SJCRH30 (cell line): ENCODE data around the gene POLN. TPM values are rescaled to one million over a fixed set of nuclear protein-coding genes. Genes with fewer than 3 reads are reported as not detected.

Experiments used
- DNase-seq, 2 experiments: peaks; one replicate each; pipeline ENCODE4 v3.0.0-alpha.2; 2015 to 2020
- H3K27ac ChIP-seq: fragments of 250-450 bp; sonication (Bioruptor Pico); 2 replicates; pipeline ENCODE4 v1.5.1; 2020; ENCODE audit warnings: mild to moderate bottlenecking, moderate library complexity
- H3K27me3 ChIP-seq: fragments of 250-450 bp; sonication (Bioruptor Pico); 2 replicates; pipeline ENCODE4 v1.5.1; 2020; ENCODE audit warnings: mild to moderate bottlenecking, moderate library complexity
- H3K36me3 ChIP-seq: fragments of 250-450 bp; sonication (Bioruptor Pico); 2 replicates; pipeline ENCODE4 v1.5.1; 2020; ENCODE audit warnings: mild to moderate bottlenecking, moderate library complexity
- H3K4me1 ChIP-seq: fragments of 250-450 bp; sonication (Bioruptor Pico); 2 replicates; pipeline ENCODE4 v1.5.1; 2020; ENCODE audit warnings: mild to moderate bottlenecking, moderate library complexity
- H3K4me3 ChIP-seq: fragments of 250-450 bp; sonication (Bioruptor Pico); 2 replicates; pipeline ENCODE4 v1.5.1; 2020; ENCODE audit warnings: mild to moderate bottlenecking, moderate library complexity
- H3K9me3 ChIP-seq: fragments of 250-450 bp; sonication (Bioruptor Pico); replicated peaks from 2 replicates; pipeline ENCODE4 v1.5.1; 2020; ENCODE audit warnings: mild to moderate bottlenecking, moderate library complexity
- total RNA-seq: library from RNA; depleted of rRNA; stranded (reverse); fragments of >200 nt; shearing (Covaris generic); gene quantifications from 2 replicates; pipeline ENCODE4 v1.2.3, GENCODE V29; 2014

Gene POLN
- total RNA-seq, 1 experiment from 2014 or later: 1.4 TPM

- Histone ChIP-seq H3K9me3 (no peaks in the 10 kb centered on the region), H3K27ac (no peak overlapping the region), H3K4me3 (no peak overlapping the region), H3K36me3 (no peaks in the 10 kb centered on the region), H3K27me3 (no peaks in the 10 kb centered on the region), H3K4me1 (no peaks in the 10 kb centered on the region)
- no peak for DNase-seq
These were observed 175.1 kb downstream of the POLN start for GRCh38 chr4:2066571-2067445.

- H3K9me3 ChIP-seq: no peaks in the 10 kb centered on the region
These were observed 175.8 kb downstream of the POLN start for GRCh38 chr4:2066011-2066551.

DNA sequence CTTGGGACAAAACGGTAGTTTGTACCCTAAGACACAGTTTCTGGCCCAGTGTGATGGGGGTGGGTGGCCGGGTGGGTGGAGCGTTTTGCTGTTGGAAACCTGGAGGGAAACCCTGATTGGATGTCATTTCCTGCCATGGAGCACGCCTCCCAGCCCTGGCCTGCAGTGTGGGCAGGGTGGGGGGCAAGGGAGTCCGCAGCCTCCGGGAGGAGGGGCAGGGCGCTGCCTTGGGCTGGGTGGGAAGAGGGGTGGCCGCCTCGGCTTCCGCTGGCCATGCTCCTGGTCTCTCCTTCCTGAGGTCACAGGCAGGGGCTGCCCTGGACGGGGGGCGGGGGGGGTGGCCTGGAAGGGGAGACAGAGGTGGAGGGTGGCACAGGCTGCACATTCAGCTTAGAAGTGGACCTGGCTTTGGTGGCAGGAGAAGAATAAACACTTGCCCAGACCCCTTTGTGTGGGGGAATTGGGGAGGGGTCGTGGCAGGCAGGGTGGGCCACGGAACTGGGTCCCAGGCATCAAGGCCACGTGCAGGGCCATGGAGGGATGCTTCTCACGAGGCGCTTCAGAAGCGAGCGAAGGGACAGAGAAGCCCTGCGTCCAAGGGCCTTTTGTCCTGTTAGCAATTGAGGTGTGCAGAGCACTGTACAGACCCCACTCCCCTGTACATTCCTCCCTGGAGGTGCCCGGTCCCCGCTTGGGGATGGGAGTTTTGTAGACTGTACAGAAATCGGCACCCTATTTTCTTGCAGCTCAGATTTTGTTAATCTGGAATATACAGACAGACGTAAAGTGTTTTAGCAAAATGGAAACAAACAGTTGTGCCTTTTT lies 176.6 kb downstream of the POLN start:
- Histone ChIP-seq H3K4me1 (no peaks in the 10 kb centered on the region), H3K4me3 (no peak overlapping the region), H3K27ac (no peak overlapping the region), H3K27me3 (no peaks in the 10 kb centered on the region), H3K36me3 (no peaks in the 10 kb centered on the region), H3K9me3 (no peaks in the 10 kb centered on the region)
- DNase-seq: no peak

More at GRCh38 chr4:2066011-2066551, 175.8 kb downstream of the POLN start:
- no peaks in the 10 kb centered on the region for H3K36me3 ChIP-seq
- H3K4me1 ChIP-seq: no peaks in the 10 kb centered on the region
- no peak overlapping the region for H3K27ac ChIP-seq
- no peak for DNase-seq
- H3K27me3 ChIP-seq: no peaks in the 10 kb centered on the region
- H3K4me3 ChIP-seq: no peak overlapping the region

DNA sequence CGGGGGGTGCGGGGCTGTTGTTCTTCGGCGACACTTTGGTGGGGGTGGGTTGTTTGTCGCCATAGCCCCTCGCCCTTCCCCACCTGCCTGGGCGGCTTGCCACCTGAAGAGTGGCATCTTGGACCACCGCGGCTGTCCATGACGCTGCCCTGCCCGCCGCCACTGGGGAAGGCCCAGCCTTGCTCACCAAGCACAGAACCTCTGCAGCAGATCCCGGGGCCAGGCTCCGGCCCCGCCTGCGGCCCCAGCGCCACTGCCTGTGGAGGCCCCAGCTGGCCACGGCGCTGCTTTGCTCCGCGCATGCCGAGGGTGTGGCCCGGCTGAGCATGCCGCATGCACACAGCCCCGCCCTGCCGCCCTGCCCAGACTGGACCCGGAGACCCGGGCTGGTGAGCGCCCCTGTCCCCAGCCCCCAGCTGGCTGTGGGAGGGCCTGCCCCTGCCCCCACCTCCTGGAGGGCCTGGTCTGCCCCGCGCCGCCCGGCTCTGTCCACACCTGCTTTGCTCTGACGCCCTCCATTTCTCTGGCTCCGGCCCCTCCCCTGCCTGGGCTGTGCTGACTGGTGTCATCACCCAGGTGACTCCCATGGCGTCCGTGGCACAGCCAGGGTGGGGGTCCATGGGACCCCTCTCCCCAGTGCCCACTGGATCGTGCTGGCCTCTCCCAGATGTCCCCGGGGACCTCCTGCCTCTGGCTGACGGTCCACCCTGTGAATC lies 177.5 kb downstream of the POLN start:
- Histone ChIP-seq H3K4me3 (no peak overlapping the region), H3K4me1 (no peaks in the 10 kb centered on the region), H3K9me3 (no peaks in the 10 kb centered on the region), H3K36me3 (no peaks in the 10 kb centered on the region), H3K27me3 (no peaks in the 10 kb centered on the region), H3K27ac (no peak overlapping the region)
- no peak for DNase-seq

DNA sequence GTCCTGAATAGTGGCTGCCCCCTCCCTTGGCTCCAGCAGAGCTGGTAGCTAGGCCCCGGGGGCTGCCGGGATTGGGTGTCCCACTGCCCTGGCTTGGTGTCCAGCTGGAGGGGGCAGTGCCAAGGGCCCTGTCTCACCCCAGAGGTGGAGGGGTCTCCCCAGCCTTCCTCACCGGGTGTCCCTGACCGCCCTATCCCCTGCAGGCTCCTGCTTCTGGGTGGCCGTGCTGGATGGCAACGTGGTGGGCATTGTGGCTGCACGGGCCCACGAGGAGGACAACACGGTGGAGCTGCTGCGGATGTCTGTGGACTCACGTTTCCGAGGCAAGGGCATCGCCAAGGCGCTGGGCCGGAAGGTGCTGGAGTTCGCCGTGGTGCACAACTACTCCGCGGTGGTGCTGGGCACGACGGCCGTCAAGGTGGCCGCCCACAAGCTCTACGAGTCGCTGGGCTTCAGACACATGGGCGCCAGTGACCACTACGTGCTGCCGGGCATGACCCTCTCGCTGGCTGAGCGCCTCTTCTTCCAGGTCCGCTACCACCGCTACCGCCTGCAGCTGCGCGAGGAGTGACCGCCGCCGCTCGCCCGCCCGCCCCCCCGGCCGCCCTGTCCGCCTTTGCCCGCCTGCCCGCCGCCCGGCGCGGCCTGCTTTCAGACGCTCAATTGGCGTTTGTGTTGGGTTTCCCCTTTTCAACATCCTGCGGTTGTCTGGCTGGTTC lies 178.2 kb downstream of the POLN start:
- H3K36me3 ChIP-seq: no peaks in the 10 kb centered on the region
- no peak overlapping the region for H3K4me3 ChIP-seq
- DNase-seq: no peak
- H3K9me3 ChIP-seq: no peaks in the 10 kb centered on the region
- no peaks in the 10 kb centered on the region for H3K27me3 ChIP-seq
- no peaks in the 10 kb centered on the region for H3K4me1 ChIP-seq
- H3K27ac ChIP-seq: no peak overlapping the region

DNA sequence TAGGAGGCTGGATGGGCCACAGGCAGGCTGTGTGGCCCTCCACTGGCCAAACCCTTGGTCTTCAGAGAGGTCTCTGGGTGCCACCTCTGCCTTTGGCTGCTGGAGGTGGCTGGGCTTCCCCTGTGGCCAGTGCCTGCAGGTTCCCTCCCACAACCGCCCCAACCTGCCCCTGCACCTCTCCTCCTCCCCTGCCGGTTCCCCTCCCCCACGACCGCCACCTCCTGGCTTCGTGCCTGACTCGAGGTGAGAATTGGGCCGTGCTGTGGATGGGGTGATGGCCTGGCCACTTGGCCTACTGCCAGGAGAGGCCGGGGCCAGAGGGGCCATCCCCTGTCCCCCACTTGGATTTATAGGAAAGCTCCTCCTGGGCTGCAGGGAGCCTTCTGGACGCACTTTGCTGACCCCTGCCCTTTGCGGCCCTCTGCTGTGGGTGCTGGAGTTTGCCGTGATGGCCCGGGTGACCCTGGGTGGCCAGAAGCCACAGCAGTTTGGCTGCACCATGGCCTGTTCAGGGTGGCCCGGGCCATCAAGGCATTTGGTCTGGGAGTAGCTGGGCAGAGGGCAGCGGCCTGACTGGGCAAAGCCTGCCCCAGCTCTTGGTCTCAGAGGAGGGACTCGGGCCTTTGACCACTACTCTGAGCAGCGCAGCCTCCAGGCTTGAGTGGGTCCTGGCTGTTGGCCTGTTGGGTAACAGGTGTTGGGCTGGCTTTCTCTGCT lies 179.0 kb downstream of the POLN start:
- H3K36me3 ChIP-seq: no peaks in the 10 kb centered on the region
- no peak for DNase-seq
- H3K9me3 ChIP-seq: no peaks in the 10 kb centered on the region

DNA sequence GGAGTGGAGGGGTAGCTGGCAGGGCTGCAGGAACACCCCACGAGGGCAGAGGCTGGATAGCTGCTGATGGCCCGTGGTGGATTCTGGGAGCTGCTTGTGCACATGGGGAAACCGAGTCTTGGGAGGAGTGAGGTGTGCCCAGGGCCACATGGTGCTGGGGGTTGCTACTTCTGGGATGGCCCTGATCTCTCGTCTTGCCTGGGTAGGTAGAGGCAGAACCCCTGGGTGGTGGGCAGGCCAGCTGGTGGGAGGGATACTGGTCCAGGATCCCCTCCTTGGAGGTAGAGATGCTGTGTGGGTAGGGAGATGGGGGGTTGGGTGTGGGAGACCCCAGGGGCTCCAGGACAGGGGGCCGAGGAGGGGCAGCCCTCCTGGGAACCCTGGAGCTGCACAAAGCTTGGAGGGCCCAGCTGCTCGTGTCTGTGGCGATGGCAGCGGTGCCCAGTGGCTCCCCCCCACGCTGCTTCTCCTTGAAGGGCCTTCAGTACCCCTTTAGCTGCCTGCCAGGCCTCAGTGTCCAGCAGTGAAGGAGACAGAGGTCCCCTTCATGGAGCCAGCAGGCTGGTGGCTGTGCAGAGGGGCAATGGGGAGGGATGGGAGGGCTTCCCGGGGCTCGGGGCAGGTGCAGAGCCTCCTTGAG lies 179.6 kb downstream of the POLN start:
- no peak for DNase-seq
- Histone ChIP-seq H3K4me1 (no peaks in the 10 kb centered on the region), H3K27ac (no peak overlapping the region)

More for the DNA sequence above, 179.0 kb downstream of the POLN start:
- Histone ChIP-seq H3K27ac (no peak overlapping the region), H3K4me3 (no peak overlapping the region), H3K27me3 (no peaks in the 10 kb centered on the region), H3K4me1 (no peaks in the 10 kb centered on the region)

GRCh38 chr4:2061186-2062131 lies 180.5 kb downstream of the POLN start:
- Histone ChIP-seq H3K27ac (no peak overlapping the region), H3K9me3 (no peaks in the 10 kb centered on the region), H3K36me3 (no peaks in the 10 kb centered on the region), H3K4me1 (no peaks in the 10 kb centered on the region), H3K4me3 (no peak overlapping the region), H3K27me3 (peaks cover 5% of the 10 kb centered on the region; the same call in 1 of the 2 replicates)
- no peak for DNase-seq

More for the DNA sequence above, 179.6 kb downstream of the POLN start:
- H3K4me3 ChIP-seq: no peak overlapping the region
- no peaks in the 10 kb centered on the region for H3K36me3 ChIP-seq
- peaks cover 5% of the 10 kb centered on the region; the same call in 1 of the 2 replicates for H3K27me3 ChIP-seq
- no peaks in the 10 kb centered on the region for H3K9me3 ChIP-seq

DNA sequence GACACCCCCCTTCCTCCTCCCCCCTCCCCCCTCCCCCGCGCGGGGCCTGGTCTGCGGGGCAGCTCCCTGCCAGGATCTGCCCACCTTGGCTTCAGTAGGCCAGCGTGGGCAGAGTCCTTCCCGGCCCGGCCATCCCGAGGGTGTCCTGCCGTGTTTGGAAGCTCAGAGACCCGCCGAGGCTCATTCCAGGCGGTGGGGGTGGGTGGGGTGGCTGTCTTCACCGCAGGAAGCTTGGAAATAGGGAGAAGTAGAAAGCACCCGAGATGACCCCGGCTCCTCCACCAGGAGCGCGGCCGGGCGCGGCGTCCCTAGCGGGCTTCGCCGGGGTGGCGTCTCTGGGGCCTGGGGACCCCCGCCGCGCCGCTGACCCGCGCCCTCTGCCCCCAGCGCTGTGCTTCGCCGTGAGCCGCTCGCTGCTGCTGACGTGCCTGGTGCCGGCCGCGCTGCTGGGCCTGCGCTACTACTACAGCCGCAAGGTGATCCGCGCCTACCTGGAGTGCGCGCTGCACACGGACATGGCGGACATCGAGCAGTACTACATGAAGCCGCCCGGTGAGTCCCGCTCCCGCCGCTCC lies 181.2 kb downstream of the POLN start:
- no peak for DNase-seq
- no peak overlapping the region for H3K4me3 ChIP-seq
- H3K36me3 ChIP-seq: no peaks in the 10 kb centered on the region
- H3K9me3 ChIP-seq: no peaks in the 10 kb centered on the region
- H3K27me3 ChIP-seq: peaks cover 5% of the 10 kb centered on the region; the same call in 1 of the 2 replicates
- no peak overlapping the region for H3K27ac ChIP-seq
- H3K4me1 ChIP-seq: no peaks in the 10 kb centered on the region

GRCh38 chr4:2059726-2060602 lies 182.0 kb downstream of the POLN start:
- Histone ChIP-seq H3K4me3 (peak overlapping the region; percentile 52), H3K9me3 (no peaks in the 10 kb centered on the region), H3K27me3 (peaks cover 5% of the 10 kb centered on the region; the same call in 1 of the 2 replicates), H3K36me3 (no peaks in the 10 kb centered on the region), H3K4me1 (no peaks in the 10 kb centered on the region), H3K27ac (no peak overlapping the region)
- DNase-seq: peak; percentile 50 to 58

GRCh38 chr4:2059046-2059725 lies 182.7 kb downstream of the POLN start, which contains the start of gene NAT8L:
NAT8L (plus strand) TSS chr4:2059327; CDS start chr4:2059512, 185 bp downstream.
- Histone ChIP-seq H3K27me3 (peaks cover 5% of the 10 kb centered on the region; the same call in 1 of the 2 replicates), H3K27ac (no peak within 1 kb of the TSS), H3K36me3 (no peaks in the 10 kb centered on the region), H3K4me3 (peak within 1 kb of the TSS; percentile 52), H3K9me3 (no peaks in the 10 kb centered on the region), H3K4me1 (no peaks in the 10 kb centered on the region)
- DNase-seq: peak; percentile 49 to 63
